Esophagus squamous epithelium (tissue), 4 donors: ENCODE data around the gene IL13.

Experiments used
- CTCF ChIP-seq, 6 experiments: fragments of 450-650 bp in 4 of 6; fragments of 200-600 bp in 2 of 6; sonication (generic) in 2 of 6; IDR thresholded peaks; one replicate each; pipeline ENCODE4 v1.5.1; 2016 to 2019; ENCODE audit warnings: antibody characterized with exemption in 6 of 6, mild to moderate bottlenecking in 4 of 6, moderate library complexity in 4 of 6
- POLR2A ChIP-seq, 4 donors: fragments of 450-650 bp; IDR thresholded peaks; one replicate each; pipeline ENCODE4 v1.6.1; 2017; ENCODE audit warnings: antibody characterized with exemption in 4 of 4, mild to moderate bottlenecking in 4 of 4, moderate library complexity in 3 of 4

DNA sequence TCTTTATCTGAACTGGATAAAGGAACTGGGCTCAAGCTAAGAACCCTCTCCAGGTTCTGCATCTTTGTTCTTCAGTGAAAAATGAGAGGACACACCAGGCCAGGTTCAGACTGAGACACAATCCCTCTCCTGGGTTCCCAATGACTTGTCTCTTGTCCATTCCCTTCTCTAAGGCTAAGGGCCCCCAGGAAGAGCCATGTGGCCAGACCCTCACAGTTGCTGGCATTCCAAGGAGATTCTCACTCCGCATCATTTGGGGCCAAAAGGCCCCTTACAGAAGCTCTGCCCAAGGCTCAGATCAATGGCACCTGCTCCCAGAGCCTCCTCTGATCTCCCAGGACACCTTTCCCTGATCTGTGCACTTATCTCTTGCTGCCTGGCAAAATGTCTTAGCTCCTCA, 20.8 kb downstream of the IL13 start:
- no peak for TF ChIP-seq POLR2A (IDR thresholded peaks at IDR 0.05)
- TF ChIP-seq CTCF (IDR thresholded peaks at IDR 0.05), result no peak
